Panc1 (cell line): Measurements from ENCODE around the gene BAIAP2. TPM values are rescaled to one million over a fixed set of nuclear protein-coding genes. Genes with fewer than 3 reads are reported as not detected.

Experiments used
- ATAC-seq: fragments of 200-7000 bp; cut with Tn5 transposase; 2 replicates; pipeline ENCODE4 v1.9.1; 2020; ENCODE audit warnings: mild to moderate bottlenecking, moderate library complexity
- BruUV-seq: library from RNA; stranded (reverse); fragments of 400-500 nt; replicated peaks from 2 replicates; lab custom pipeline; 2021; lab: Mats Ljungman, UMichigan
- CTCF ChIA-PET: fragments of 300-600 bp; sonication (Branson Sonifier 250); formaldehyde crosslinking; loops from one replicate; lab custom pipeline; 2022; ENCODE audit warnings: antibody characterized with exemption; lab: Charles Lee
- POLR2A ChIA-PET: fragments of 300-600 bp; sonication (Branson Sonifier 250); formaldehyde crosslinking; loops from one replicate; lab custom pipeline; 2022; ENCODE audit warnings: antibody characterized with exemption; lab: Charles Lee
- DNase-seq: peaks from one replicate; pipeline ENCODE4 v3.0.0-alpha.2; 2010; ENCODE audit warnings: low read depth, low spot score
- H3K27ac ChIP-seq: 2 replicates; pipeline ENCODE4 v1.5.1; 2011; ENCODE audit warnings: mild to moderate bottlenecking, low read length, inconsistent platforms
- H3K27me3 ChIP-seq: fragments of 200-500 bp; sonication (Bioruptor generic); 2 replicates; pipeline ENCODE4 v1.6.0; 2014; ENCODE audit warnings: low read length, inconsistent platforms; ENCODE audit not compliant: control insufficient read depth, insufficient read depth
- H3K36me3 ChIP-seq: fragments of 200-500 bp; sonication (Bioruptor generic); 2 replicates; pipeline ENCODE4 v1.5.1; 2014; ENCODE audit warnings: inconsistent platforms, mild to moderate bottlenecking, low read length, moderate library complexity; ENCODE audit not compliant: control insufficient read depth, insufficient read depth
- H3K4me1 ChIP-seq: 2 replicates; pipeline ENCODE4 v1.5.1; 2011; ENCODE audit warnings: inconsistent platforms, mild to moderate bottlenecking, low read length, moderate library complexity; ENCODE audit not compliant: control insufficient read depth, insufficient read depth
- H3K4me3 ChIP-seq, 2 experiments: 2 replicates each; pipeline ENCODE4 v1.5.1; 2011 to 2012; ENCODE audit warnings: low read depth in 2 of 2, low read length in 2 of 2, mild to moderate bottlenecking in 2 of 2, inconsistent platforms in 1 of 2, moderate library complexity in 1 of 2
- H3K9me3 ChIP-seq: fragments of 200-500 bp; sonication (Bioruptor generic); 2 replicates; pipeline ENCODE4 v1.5.1; 2014; ENCODE audit warnings: low read depth, mild to moderate bottlenecking, inconsistent platforms, low read length, moderate library complexity; ENCODE audit not compliant: control insufficient read depth, insufficient read depth
- CTCF ChIP-seq: fragments of 450-650 bp; IDR thresholded peaks from 2 replicates; pipeline ENCODE4 v1.5.1; 2017; ENCODE audit warnings: mild to moderate bottlenecking
- POLR2AphosphoS5 ChIP-seq: IDR thresholded peaks from 2 replicates; pipeline ENCODE4 v1.6.1; 2012; ENCODE audit warnings: mild to moderate bottlenecking, low read depth, low read length, moderate library complexity
- REST ChIP-seq, 2 experiments: IDR thresholded peaks; 2 replicates each; pipeline ENCODE4 v1.6.1; 2011 to 2012; ENCODE audit warnings: low read depth in 2 of 2, control low read depth in 1 of 2, low read length in 1 of 2, mild to moderate bottlenecking in 1 of 2, moderate library complexity in 1 of 2; ENCODE audit not compliant: insufficient read depth in 1 of 2
- SIN3A ChIP-seq: IDR thresholded peaks from 2 replicates; pipeline ENCODE4 v1.6.1; 2012; ENCODE audit warnings: low read depth, mild to moderate bottlenecking, low read length, moderate library complexity, borderline replicate concordance; ENCODE audit not compliant: insufficient read depth
- TCF7L2 ChIP-seq: IDR thresholded peaks from 2 replicates; pipeline ENCODE4 v1.6.1; 2011; ENCODE audit warnings: mild to moderate bottlenecking, low read depth, low read length, inconsistent platforms
- in situ Hi-C: cut with HindIII; loops from 2 replicates; pipeline ENCODE4 v1.10.0; 2016; ENCODE audit warnings: low sequenced_read_pairs, low pct_unique_long_range_greater_than_20kb
- intact Hi-C: fragments of 100-400 bp; cut with micrococcal nuclease; formaldehyde crosslinking; loops from one replicate; pipeline ENCODE4 v1.10.0; 2022; ENCODE audit not compliant: unreplicated experiment
- total RNA-seq: library from RNA; stranded (reverse); gene quantifications from one replicate; pipeline ENCODE4 v1.2.1, GENCODE V29; 2021; ENCODE audit not compliant: unreplicated experiment

Gene BAIAP2
- total RNA-seq, 1 experiment from 2014 or later, result 125 TPM

- peaks cover 66% of the 10 kb centered on the region for H3K4me1 ChIP-seq
- POLR2A ChIA-PET, result interaction anchor here (0.7 kb wide), 1 partner anchor 51 kb away, joined by 4 read pairs; no protein-coding TSS in a partner anchor
- no peaks in the 10 kb centered on the region for H3K36me3 ChIP-seq
- in situ Hi-C loops (no loop called here), intact Hi-C loops (loop anchor here (5.0 kb wide), 1 partner anchor 60 kb away; the partner anchor contains the start of gene BAIAP2)
- H3K27ac ChIP-seq, result peak overlapping the region; percentile 92
- ATAC-seq (peak; percentile 71), DNase-seq (no peak)
- no peak overlapping the region; a peak in 1 of 4 replicates for H3K4me3 ChIP-seq
- H3K27me3 ChIP-seq, result no peaks in the 10 kb centered on the region
- no TSS peak for BruUV-seq
- TF ChIP-seq REST (IDR thresholded peaks at IDR 0.05; ENCODE audit: insufficient read depth in 1 of 2, low read depth in 2 of 2, low read length in 1 of 2), result 0 out of 4 replicates have a peak, but pooled peaks of 1 of the 2 experiments have one; percentile 8
- TF ChIP-seq TCF7L2, result no peak; the same call in 1 of the 2 replicates
- TF ChIP-seq CTCF, result peak; percentile 94
- TF ChIP-seq POLR2AphosphoS5, result peak; percentile 32; the same call in 1 of the 2 replicates
- no peak for TF ChIP-seq SIN3A
- CTCF ChIA-PET, result interaction anchor here (0.6 to 1.7 kb wide), 6 partner anchors 19 to 577 kb away, joined by 3 to 9 read pairs (median 4); no protein-coding TSS in a partner anchor
- no peaks in the 10 kb centered on the region for H3K9me3 ChIP-seq
Measured at GRCh38 chr17:81097134-81097942, 62.4 kb downstream of the BAIAP2 start.

GRCh38 chr17:81097943-81098308 lies 63.0 kb downstream of the BAIAP2 start:
- intact Hi-C loops, result loop anchor here (5.0 kb wide), 1 partner anchor 61 kb away; the partner anchor contains the start of gene BAIAP2
- no TSS peak for BruUV-seq
- ATAC-seq, result peak; percentile 8; the same call in 1 of the 2 replicates
- Histone ChIP-seq H3K36me3 (no peaks in the 10 kb centered on the region), H3K9me3 (no peaks in the 10 kb centered on the region), H3K4me3 (no peak overlapping the region; a peak in 1 of 4 replicates), H3K4me1 (peaks cover 61% of the 10 kb centered on the region), H3K27me3 (no peaks in the 10 kb centered on the region), H3K27ac (peak overlapping the region; percentile 92)
- CTCF ChIA-PET, result interaction anchor here (0.6 to 1.7 kb wide), 5 partner anchors 19 to 578 kb away, joined by 3 to 9 read pairs (median 4); no protein-coding TSS in a partner anchor
- POLR2A ChIA-PET, result interaction anchor here (0.7 kb wide), 1 partner anchor 52 kb away, joined by 4 read pairs; no protein-coding TSS in a partner anchor
- DNase-seq, result no peak
- in situ Hi-C loops, result no loop called here
- TF ChIP-seq REST (IDR thresholded peaks at IDR 0.05; ENCODE audit: insufficient read depth in 1 of 2, low read depth in 2 of 2, low read length in 1 of 2) (no peak), POLR2AphosphoS5 (no peak), SIN3A (no peak), CTCF (no peak), TCF7L2 (no peak)
